GM12875 (cell line): Measurements from ENCODE around the gene C17orf100.

Experiments
- H3K4me3 ChIP-seq: one replicate; pipeline ENCODE4 v1.5.1; 2011; ENCODE audit warnings: low read depth, low read length, control low read depth
- CTCF ChIP-seq: IDR thresholded peaks from 2 replicates; pipeline ENCODE4 v1.5.1; 2011; ENCODE audit warnings: low read depth, mild to moderate bottlenecking, control low read depth, inconsistent platforms, low read length, moderate library complexity, borderline replicate concordance; ENCODE audit not compliant: insufficient read depth

Gene C17orf100

GRCh38 chr17:6641247-6641863, 10.2 kb upstream of the C17orf100 start:
- H3K4me3 ChIP-seq: peak overlapping the region; percentile 69
- TF ChIP-seq CTCF: no peak

GRCh38 chr17:6642592-6642991, 9.0 kb upstream of the C17orf100 start:
- no peak overlapping the region for H3K4me3 ChIP-seq
- TF ChIP-seq CTCF: no peak

- H3K4me3 ChIP-seq: no peak overlapping the region
- TF ChIP-seq CTCF: no peak
These were observed 8.0 kb upstream of the C17orf100 start for GRCh38 chr17:6643451-6644125.

- H3K4me3 ChIP-seq: no peak overlapping the region
- no peak for TF ChIP-seq CTCF
These were observed 3.4 kb upstream of the C17orf100 start for GRCh38 chr17:6648181-6648580.

- H3K4me3 ChIP-seq: peak overlapping the region; percentile 61
- TF ChIP-seq CTCF: no peak
These were observed 424 bp downstream of the C17orf100 start for GRCh38 chr17:6651919-6652452.

GRCh38 chr17:6654841-6655731, 3.5 kb downstream of the C17orf100 start:
- TF ChIP-seq CTCF: no peak
- peak overlapping the region; percentile 32 for H3K4me3 ChIP-seq

GRCh38 chr17:6655732-6656361, 4.3 kb downstream of the C17orf100 start:
- peak overlapping the region; percentile 44 for H3K4me3 ChIP-seq
